ENCODE measurements around the gene PLCD1.

DNA sequence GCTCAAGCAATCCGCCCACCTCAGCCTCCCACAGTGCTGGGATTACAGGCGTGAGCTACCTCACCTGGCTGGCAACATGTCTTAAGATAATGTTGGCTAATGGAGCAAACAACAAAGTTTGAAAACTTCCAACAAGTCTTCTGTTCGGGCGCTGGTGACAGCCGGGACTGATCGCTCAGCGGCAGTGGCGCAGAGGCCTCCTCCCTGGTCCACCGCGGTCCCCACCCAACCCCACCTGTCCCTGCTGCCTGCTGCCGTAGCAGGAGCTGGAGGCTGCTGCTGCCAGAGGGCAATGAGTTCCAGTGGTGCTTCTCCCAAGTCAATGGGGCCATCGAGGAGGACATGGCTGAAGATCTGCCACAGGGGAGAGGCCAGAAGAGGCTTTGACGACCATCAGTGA lies 21.7 kb upstream of the PLCD1 start:
- TF ChIP-seq, protein P1, sequence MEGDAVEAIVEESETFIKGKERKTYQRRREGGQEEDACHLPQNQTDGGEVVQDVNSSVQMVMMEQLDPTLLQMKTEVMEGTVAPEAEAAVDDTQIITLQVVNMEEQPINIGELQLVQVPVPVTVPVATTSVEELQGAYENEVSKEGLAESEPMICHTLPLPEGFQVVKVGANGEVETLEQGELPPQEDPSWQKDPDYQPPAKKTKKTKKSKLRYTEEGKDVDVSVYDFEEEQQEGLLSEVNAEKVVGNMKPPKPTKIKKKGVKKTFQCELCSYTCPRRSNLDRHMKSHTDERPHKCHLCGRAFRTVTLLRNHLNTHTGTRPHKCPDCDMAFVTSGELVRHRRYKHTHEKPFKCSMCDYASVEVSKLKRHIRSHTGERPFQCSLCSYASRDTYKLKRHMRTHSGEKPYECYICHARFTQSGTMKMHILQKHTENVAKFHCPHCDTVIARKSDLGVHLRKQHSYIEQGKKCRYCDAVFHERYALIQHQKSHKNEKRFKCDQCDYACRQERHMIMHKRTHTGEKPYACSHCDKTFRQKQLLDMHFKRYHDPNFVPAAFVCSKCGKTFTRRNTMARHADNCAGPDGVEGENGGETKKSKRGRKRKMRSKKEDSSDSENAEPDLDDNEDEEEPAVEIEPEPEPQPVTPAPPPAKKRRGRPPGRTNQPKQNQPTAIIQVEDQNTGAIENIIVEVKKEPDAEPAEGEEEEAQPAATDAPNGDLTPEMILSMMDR (IDR thresholded peaks at IDR 0.05), result no peak
- TF ChIP-seq POLR2A (IDR thresholded peaks at IDR 0.05) (no peak), POLR2AphosphoS5 (IDR thresholded peaks at IDR 0.05) (no peak)

Data from gastroesophageal sphincter (tissue), 3 donors.